Esophagus muscularis mucosa (tissue), 4 donors: ENCODE data around the gene ZFP36. TPM values are rescaled to one million over a fixed set of nuclear protein-coding genes. Genes with fewer than 3 reads are reported as not detected.

ENCODE experiments used
- DNase-seq: peaks from one replicate; pipeline ENCODE4 v3.0.0-alpha.2; 2017; ENCODE audit errors: extremely low spot score
- H3K27ac ChIP-seq, 4 donors: fragments of 200-600 bp; sonication (generic); replicated peaks in 1 of 4; 1 replicate in 3 of 4; 2 replicates in 1 of 4; pipeline ENCODE4 v1.5.1; 2016 to 2019; ENCODE audit warnings: mild to moderate bottlenecking in 1 of 4
- H3K27me3 ChIP-seq, 4 donors: fragments of 200-600 bp; sonication (generic); one replicate each; pipeline versions ENCODE4 v1.5.1 to v1.6.0; 2016 to 2019
- H3K36me3 ChIP-seq, 4 donors: fragments of 200-600 bp; sonication (generic); one replicate each; pipeline ENCODE4 v1.5.1; 2016 to 2019
- H3K4me1 ChIP-seq, 4 donors: fragments of 200-600 bp; sonication (generic); one replicate each; pipeline ENCODE4 v1.5.1; 2016 to 2019
- H3K4me3 ChIP-seq, 4 donors: fragments of 200-600 bp; sonication (generic); 1 replicate in 2 of 4; 2 replicates in 2 of 4; pipeline ENCODE4 v1.5.1; 2016 to 2019; ENCODE audit warnings: mild to moderate bottlenecking in 4 of 4, moderate library complexity in 1 of 4
- H3K9me3 ChIP-seq, 4 donors: fragments of 200-600 bp; sonication (generic); 1 replicate in 3 of 4; 2 replicates in 1 of 4; pipeline ENCODE4 v1.5.1; 2016 to 2019
- CTCF ChIP-seq, 3 experiments: fragments of 200-600 bp in 2 of 3; fragments of 450-650 bp in 1 of 3; sonication (generic) in 2 of 3; IDR thresholded peaks; one replicate each; pipeline ENCODE4 v1.5.1; 2017 to 2019; ENCODE audit warnings: antibody characterized with exemption in 3 of 3, mild to moderate bottlenecking in 2 of 3, moderate library complexity in 1 of 3
- EP300 ChIP-seq: sonication (generic); formaldehyde crosslinking; IDR thresholded peaks from one replicate; pipeline ENCODE4 v1.6.1; 2017; ENCODE audit warnings: antibody characterized with exemption
- POLR2A ChIP-seq: fragments of 450-650 bp; IDR thresholded peaks from one replicate; pipeline ENCODE4 v1.6.1; 2017; ENCODE audit warnings: antibody characterized with exemption, moderate library complexity, mild to moderate bottlenecking, low read depth
- POLR2AphosphoS5 ChIP-seq, 2 donors: sonication (generic); formaldehyde crosslinking; IDR thresholded peaks; one replicate each; pipeline ENCODE4 v1.6.1; 2017; ENCODE audit warnings: antibody characterized with exemption in 2 of 2
- WGBS: methylation state at CpG from one replicate; pipeline ENCODE4 v1.1.5; 2018; 5-methylcytosine and 5-hydroxymethylcytosine counted together
- intact Hi-C: fragments of 100-400 bp; cut with DNase I; formaldehyde crosslinking; loops from one replicate; pipeline ENCODE4 v1.15.1; 2023
- total RNA-seq, 4 donors: library from RNA; depleted of rRNA; stranded (reverse); fragments of >200 nt; gene quantifications; one replicate each; pipeline versions ENCODE4 v1.1.0 to v1.2.1, GENCODE V29; 2016

ZFP36 gene
- total RNA-seq, 4 donors from 2014 or later: 135 to 577 (median 196) TPM

- intact Hi-C loops: no loop called here
Measured at GRCh38 chr19:39409208-39410016, 2.8 kb downstream of the ZFP36 start.

GRCh38 chr19:39410017-39410830 is 3.6 kb downstream of the ZFP36 start:
- no peak for DNase-seq
- Histone ChIP-seq H3K27ac (peak overlapping the region; percentile 99 to 100 (median 100)), H3K4me1 (peaks cover 33 to 53% (median 48%) of the 10 kb centered on the region in 4 donors), H3K4me3 (peak overlapping the region; percentile 63 to 93 (median 80)), H3K9me3 (no peaks in the 10 kb centered on the region), H3K36me3 (peaks cover 13 to 22% (median 21%) of the 10 kb centered on the region in 4 donors), H3K27me3 (no peaks in the 10 kb centered on the region)
- no peak for TF ChIP-seq CTCF (IDR thresholded peaks at IDR 0.05)
- peak in 1 of 2 donors; percentile 76 for TF ChIP-seq POLR2AphosphoS5 (IDR thresholded peaks at IDR 0.05)
- TF ChIP-seq EP300: peak; percentile 23
- intact Hi-C loops: no loop called here
- 3% methylated on average over 23 of the region's 35 CpGs for WGBS

More at GRCh38 chr19:39409208-39410016, 2.8 kb downstream of the ZFP36 start:
- H3K36me3 ChIP-seq: peaks cover 13 to 22% (median 21%) of the 10 kb centered on the region in 4 donors
- H3K4me3 ChIP-seq: peak overlapping the region; percentile 63 to 93 (median 80)
- H3K27ac ChIP-seq: peak overlapping the region; percentile 99 to 100 (median 100)
- DNase-seq: peak; percentile 97
- H3K4me1 ChIP-seq: peaks cover 32 to 53% (median 48%) of the 10 kb centered on the region in 4 donors
- WGBS: 0% methylated on average over 22 of the region's 52 CpGs
- TF ChIP-seq POLR2A: peak; percentile 82
- TF ChIP-seq POLR2AphosphoS5 (IDR thresholded peaks at IDR 0.05): peak in 1 of 2 donors; percentile 95
- peak; percentile 89 for TF ChIP-seq EP300
- no peak for TF ChIP-seq CTCF (IDR thresholded peaks at IDR 0.05)
- no peaks in the 10 kb centered on the region for H3K27me3 ChIP-seq
- H3K9me3 ChIP-seq: no peaks in the 10 kb centered on the region

- H3K36me3 ChIP-seq: peaks cover 13 to 26% (median 24%) of the 10 kb centered on the region in 4 donors
- H3K4me3 ChIP-seq: peak overlapping the region; percentile 63 to 93 (median 80)
- WGBS: 17% methylated on average over 1 of the region's 1 CpG
- H3K27ac ChIP-seq: peak overlapping the region; percentile 99 to 100 (median 100)
- intact Hi-C loops: no loop called here
- no peak for DNase-seq
- H3K27me3 ChIP-seq: no peaks in the 10 kb centered on the region
- no peaks in the 10 kb centered on the region for H3K9me3 ChIP-seq
- peaks cover 32 to 53% (median 48%) of the 10 kb centered on the region in 4 donors for H3K4me1 ChIP-seq
- TF ChIP-seq POLR2AphosphoS5 (IDR thresholded peaks at IDR 0.05) (no peak), POLR2A (no peak), CTCF (IDR thresholded peaks at IDR 0.05) (no peak), EP300 (no peak)
Measured at GRCh38 chr19:39410831-39411080, 4.1 kb downstream of the ZFP36 start.

- Histone ChIP-seq H3K27ac (peak overlapping the region; percentile 99 to 100 (median 100)), H3K9me3 (no peaks in the 10 kb centered on the region), H3K27me3 (no peaks in the 10 kb centered on the region), H3K4me1 (peaks cover 29 to 53% (median 48%) of the 10 kb centered on the region in 4 donors), H3K4me3 (peak overlapping the region; percentile 63 to 93 (median 80)), H3K36me3 (peaks cover 13 to 31% (median 29%) of the 10 kb centered on the region in 4 donors)
- WGBS: 10% methylated on average over 9 of the region's 9 CpGs
- intact Hi-C loops: no loop called here
- TF ChIP-seq POLR2A (peak; percentile 66), POLR2AphosphoS5 (IDR thresholded peaks at IDR 0.05) (peak in 1 of 2 donors; percentile 77), CTCF (IDR thresholded peaks at IDR 0.05) (no peak), EP300 (peak; percentile 52)
- no peak for DNase-seq
Measured at GRCh38 chr19:39411081-39411831, 4.6 kb downstream of the ZFP36 start.
